Heart right ventricle (tissue), 16 donors: Measurements from ENCODE around the gene COX4I2. TPM values are rescaled to one million over a fixed set of nuclear protein-coding genes. Genes with fewer than 3 reads are reported as not detected.

Experiments used
- ATAC-seq, 8 donors: fragments of 200-7000 bp; cut with Tn5 transposase; one replicate each; pipeline ENCODE4 v1.9.1; 2020; ENCODE audit warnings: mild to moderate bottlenecking in 8 of 8, moderate library complexity in 8 of 8, moderate number of reproducible peaks in 1 of 8
- DNase-seq, 2 donors: peaks; one replicate each; pipeline ENCODE4 v3.0.0-alpha.2; 2020
- H3K27ac ChIP-seq, 10 donors: fragments of 200-600 bp; sonication (generic) in 2 of 10; one replicate each; pipeline versions ENCODE4 v1.5.0 to v1.8.0; 2020 to 2022; ENCODE audit warnings: mild to moderate bottlenecking in 3 of 10
- H3K27me3 ChIP-seq, 7 donors: fragments of 200-600 bp; one replicate each; pipeline ENCODE4 v1.8.0; 2021 to 2022; ENCODE audit warnings: mild to moderate bottlenecking in 2 of 7
- H3K36me3 ChIP-seq, 9 donors: fragments of 200-600 bp; sonication (generic) in 1 of 9; one replicate each; pipeline versions ENCODE4 v1.5.0 to v1.8.0; 2020 to 2022; ENCODE audit warnings: mild to moderate bottlenecking in 2 of 9
- H3K4me1 ChIP-seq, 9 donors: fragments of 200-600 bp; sonication (generic) in 1 of 9; one replicate each; pipeline versions ENCODE4 v1.5.0 to v1.8.0; 2020 to 2022; ENCODE audit warnings: mild to moderate bottlenecking in 4 of 9
- H3K4me3 ChIP-seq, 10 donors: fragments of 200-600 bp; sonication (generic) in 2 of 10; one replicate each; pipeline versions ENCODE4 v1.5.0 to v1.8.0; 2020 to 2022; ENCODE audit warnings: mild to moderate bottlenecking in 7 of 10, moderate library complexity in 2 of 10
- H3K9me3 ChIP-seq, 11 donors: fragments of 200-600 bp in 10 of 11; sonication (generic) in 2 of 11; one replicate each; pipeline versions ENCODE4 v1.5.0 to v1.8.0; 2013 to 2022; ENCODE audit warnings: mild to moderate bottlenecking in 2 of 11, control low read depth in 1 of 11, moderate library complexity in 1 of 11
- CTCF ChIP-seq, 9 donors: fragments of 200-600 bp; sonication (generic) in 2 of 9; IDR thresholded peaks; one replicate each; pipeline versions ENCODE4 v1.5.0 to v1.8.0; 2021 to 2022; ENCODE audit warnings: antibody characterized with exemption in 9 of 9, mild to moderate bottlenecking in 5 of 9, moderate library complexity in 1 of 9
- WGBS, 2 donors: extraction: QIAGEN DNeasy Blood & Tissue Kit; methylation state at CpG; one replicate each; pipeline ENCODE4 v1.1.7; 2013; ENCODE audit warnings: inconsistent platforms in 1 of 2; 5-methylcytosine and 5-hydroxymethylcytosine counted together
- intact Hi-C, 10 donors: fragments of 100-400 bp; cut with DNase I; formaldehyde crosslinking; loops; one replicate each; pipeline versions ENCODE4 v1.11.1 to v1.14.2; 2022
- polyA plus RNA-seq, 2 donors: library from polyadenylated mRNA; stranded (reverse); fragments of 200-250 nt; gene quantifications; one replicate each; pipeline ENCODE4 v1.2.3, GENCODE V29; 2013
- total RNA-seq, 10 donors: library from RNA; stranded (reverse); fragmentation: NEBNext Ultra II Directional in 3 of 10; extraction: Animal tissue kit (Norgen Biotek cat#: 25700) in 3 of 10; gene quantifications; one replicate each; pipeline versions ENCODE4 v1.2.1 to v1.2.4, GENCODE V29; 2021 to 2023
- donor health status: Arrhythmogenic right ventricular cardiomyopathy.
- donor health status: ischemic (EF 13 %, LVEDD 7.1; RV severe dilation, severe dysfunction).
- donor health status: healthy with polysubstance abuse.
- donor health status: DM: no; HTN: yes; CAD: no.
- donor health status: DM: no; HTN: no; CAD: no.
- donor health status: ischemic (EF 25% LVEDD 6.9; RV normal size, moderate dysfunction).
- donor health status: ischemic (EF 25% LVEDD 5.7; RV mildly dilated, moderate dysfunction).
- donor health status: healthy.
- donor health status: DM: yes; HTN: yes; CAD: no.
- donor health status: Ischemic cardiomyopathy.
- donor health status: ischemic (EF 35%, LVEDD 5.7; RV mildly dilated, moderate dysfunction).
- donor health status: nonischemic (EF 11% LVEDD 7.7; RV severe dilation, severe dysfunction).
- donor health status: DM: yes; HTN: yes; CAD: no.
- donor health status: PGD.
- donor health status: ischemic (EF 29% LVEDD 5.4; RV normal size, mild dysfunction).
- donor health status: nonischemic (EF 23%, LVEDD 6.1; RV moderate dilation, normal function).

Gene COX4I2
- total and polyA plus RNA-seq, 12 donors, result 3.8 to 103 (median 8.2) TPM

DNA sequence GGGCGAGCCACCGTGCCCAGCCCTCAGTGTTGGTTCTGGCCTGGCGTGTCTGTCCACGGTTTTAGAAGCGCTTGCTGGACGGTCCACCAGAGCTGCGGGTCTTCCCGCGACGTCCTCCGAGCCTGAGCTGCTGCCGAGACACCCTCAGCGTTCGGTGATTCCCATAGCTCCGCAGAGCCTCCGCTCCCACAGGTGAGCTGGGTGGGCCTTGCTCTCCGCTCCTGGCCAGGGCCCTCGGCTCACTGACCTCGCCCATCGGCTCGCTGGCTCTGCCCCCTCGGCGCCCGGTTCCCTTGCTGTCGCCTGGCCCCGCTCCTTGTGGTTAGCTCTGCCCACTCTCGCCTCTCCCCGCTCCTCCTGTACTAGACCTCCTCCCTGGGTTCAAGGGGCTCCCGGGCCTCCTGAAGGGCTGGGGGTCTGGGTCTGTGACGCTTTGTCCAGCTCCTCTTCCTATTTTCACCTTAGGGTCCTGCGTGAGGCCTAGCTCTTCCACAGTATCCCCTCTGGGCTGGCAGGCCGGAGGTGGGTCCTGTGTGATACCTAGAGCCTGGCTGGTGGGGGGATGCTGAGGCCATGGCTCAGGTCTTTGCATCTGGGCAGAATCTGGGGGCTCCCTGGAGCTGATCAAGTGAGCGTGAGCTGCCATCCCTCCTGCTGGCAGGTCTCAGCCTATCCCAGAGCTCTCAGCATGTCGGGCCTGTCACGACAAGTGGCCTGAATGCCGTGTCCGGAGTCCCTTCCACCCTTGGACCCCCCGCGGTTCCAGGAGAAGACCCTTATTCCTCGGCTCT is 5.0 kb upstream of the COX4I2 start:
- H3K4me1 ChIP-seq, result peaks cover 0 to 8% (median 2%) of the 10 kb centered on the region in 9 donors
- DNase-seq (no peak), ATAC-seq (peak in 3 of 8 donors; percentile 3 to 7 (median 7))
- intact Hi-C loops, result no loop called here
- H3K27me3 ChIP-seq, result peaks cover 0 to 5% (median 3%) of the 10 kb centered on the region in 7 donors
- H3K9me3 ChIP-seq, result no peaks in the 10 kb centered on the region
- 93 to 95% methylated on average over 32 to 40 of the region's 40 CpGs for WGBS, 2 donors
- H3K36me3 ChIP-seq, result no peaks in the 10 kb centered on the region
- TF ChIP-seq CTCF (IDR thresholded peaks at IDR 0.05), result no peak
- peak overlapping the region in 1 of 10 donors; percentile 15 for H3K27ac ChIP-seq
- H3K4me3 ChIP-seq, result no peak overlapping the region

- H3K36me3 ChIP-seq, result no peaks in the 10 kb centered on the region
- DNase-seq, result peak; percentile 40 to 47
- H3K4me3 ChIP-seq, result no peak overlapping the region
- intact Hi-C loops, result no loop called here
- peaks cover 0 to 7% (median 5%) of the 10 kb centered on the region in 7 donors for H3K27me3 ChIP-seq
- H3K9me3 ChIP-seq, result no peaks in the 10 kb centered on the region
- peak in 7 of 8 donors; percentile 28 to 61 (median 47) for ATAC-seq
- WGBS, 2 donors, result 78 to 83% methylated on average over 14 of the region's 14 CpGs
- TF ChIP-seq CTCF (IDR thresholded peaks at IDR 0.05), result no peak
- peak overlapping the region in 1 of 10 donors; percentile 15 for H3K27ac ChIP-seq
- H3K4me1 ChIP-seq, result peaks cover 0 to 11% (median 4%) of the 10 kb centered on the region in 9 donors
Measured at GRCh38 chr20:31633339-31633914, 4.3 kb upstream of the COX4I2 start.

DNA sequence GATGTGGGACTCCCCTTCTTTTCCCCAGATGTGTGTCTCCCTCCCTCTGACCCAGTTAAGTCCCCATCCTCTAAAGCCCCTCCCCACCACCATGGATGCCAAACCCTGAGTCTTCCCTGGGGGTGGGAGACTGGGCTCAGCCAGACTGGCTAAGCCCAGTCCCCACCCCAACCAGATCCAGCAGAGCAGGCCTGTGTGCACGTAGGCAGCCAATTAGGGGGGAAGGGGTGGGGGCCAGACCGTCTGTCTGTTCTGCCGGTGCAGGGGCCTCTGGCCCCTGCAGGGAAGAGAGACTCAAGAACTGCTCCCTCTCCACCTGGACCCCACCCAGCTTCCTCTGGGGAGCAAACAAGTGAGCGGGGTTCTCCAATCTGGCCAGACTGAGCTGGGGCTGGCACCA is 605 bp downstream of the COX4I2 start:
- Histone ChIP-seq H3K4me1 (peaks cover 0 to 14% (median 5%) of the 10 kb centered on the region in 9 donors), H3K4me3 (peak overlapping the region in 9 of 10 donors; percentile 28 to 58 (median 41)), H3K27me3 (peaks cover 0 to 7% (median 5%) of the 10 kb centered on the region in 7 donors), H3K27ac (peak overlapping the region; percentile 50 to 91 (median 72)), H3K9me3 (no peaks in the 10 kb centered on the region), H3K36me3 (no peaks in the 10 kb centered on the region)
- intact Hi-C loops, result no loop called here
- ATAC-seq (peak in 7 of 8 donors; percentile 11 to 52 (median 30)), DNase-seq (no peak)
- 59 to 68% methylated on average over 4 of the region's 4 CpGs for WGBS, 2 donors
- no peak for TF ChIP-seq CTCF (IDR thresholded peaks at IDR 0.05)

DNA sequence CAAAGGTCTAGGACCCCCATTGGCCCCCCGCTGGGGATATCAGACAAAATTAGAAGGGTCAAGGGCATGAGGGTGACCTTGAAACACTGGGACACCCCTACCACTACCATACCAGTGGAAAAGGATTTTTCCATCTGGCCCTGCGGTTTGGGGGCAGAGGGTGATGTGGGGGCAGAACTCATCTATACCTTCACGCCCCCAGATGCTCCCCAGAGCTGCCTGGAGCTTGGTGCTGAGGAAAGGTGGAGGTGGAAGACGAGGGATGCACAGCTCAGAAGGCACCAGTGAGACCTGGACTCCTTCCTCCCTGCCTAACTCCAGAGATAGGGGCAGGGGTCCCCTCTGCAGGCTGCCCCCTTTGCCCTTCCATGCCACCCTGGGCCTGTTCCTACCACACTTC is 1.1 kb downstream of the COX4I2 start:
- peak overlapping the region in 9 of 10 donors; percentile 12 to 58 (median 41) for H3K4me3 ChIP-seq

More for the DNA sequence above, 1.1 kb downstream of the COX4I2 start:
- Histone ChIP-seq H3K27ac (peak overlapping the region; percentile 44 to 91 (median 72)), H3K27me3 (peaks cover 0 to 7% (median 5%) of the 10 kb centered on the region in 7 donors), H3K9me3 (no peaks in the 10 kb centered on the region), H3K36me3 (no peaks in the 10 kb centered on the region), H3K4me1 (peaks cover 0 to 14% (median 5%) of the 10 kb centered on the region in 9 donors)
- WGBS, 2 donors, result 82% methylated on average over 4 of the region's 4 CpGs
- no peak for TF ChIP-seq CTCF (IDR thresholded peaks at IDR 0.05)
- no peak for ATAC-seq
- intact Hi-C loops, result no loop called here
- DNase-seq, result no peak
